Ascending aorta (tissue), 2 donors: Measurements from ENCODE around the gene RALGPS1. TPM values are rescaled to one million over a fixed set of nuclear protein-coding genes. Genes with fewer than 3 reads are reported as not detected.
A peak's percentile ranks its signal among the peaks of the same experiment; 100 is the strongest.

ENCODE experiments used
- DNase-seq, 2 donors: peaks; one replicate each; pipeline ENCODE4 v3.0.0-alpha.2; 2019; ENCODE audit warnings: low spot score in 2 of 2
- H3K27ac ChIP-seq, 2 donors: fragments of 200-600 bp; sonication (generic); one replicate each; pipeline ENCODE4 v1.5.1; 2016 to 2017; ENCODE audit warnings: mild to moderate bottlenecking in 1 of 2
- H3K27me3 ChIP-seq: fragments of 200-600 bp; sonication (generic); one replicate; pipeline ENCODE4 v1.5.1; 2017
- H3K36me3 ChIP-seq, 2 donors: fragments of 200-600 bp; sonication (generic); one replicate each; pipeline ENCODE4 v1.5.1; 2016
- H3K4me1 ChIP-seq, 2 donors: fragments of 200-600 bp; sonication (generic); one replicate each; pipeline ENCODE4 v1.5.1; 2016 to 2017; ENCODE audit warnings: mild to moderate bottlenecking in 1 of 2
- H3K4me3 ChIP-seq, 2 donors: fragments of 200-600 bp; sonication (generic); one replicate each; pipeline ENCODE4 v1.5.1; 2016 to 2017; ENCODE audit warnings: mild to moderate bottlenecking in 1 of 2
- H3K9me3 ChIP-seq, 2 donors: fragments of 200-600 bp; sonication (generic); one replicate each; pipeline ENCODE4 v1.5.1; 2016
- CTCF ChIP-seq, 3 experiments: fragments of 200-600 bp in 2 of 3; fragments of 450-650 bp in 1 of 3; sonication (generic) in 2 of 3; IDR thresholded peaks; one replicate each; pipeline ENCODE4 v1.5.1; 2016 to 2019; ENCODE audit warnings: antibody characterized with exemption in 3 of 3, mild to moderate bottlenecking in 1 of 3, moderate library complexity in 1 of 3
- intact Hi-C: fragments of 100-400 bp; cut with DNase I; formaldehyde crosslinking; loops from one replicate; pipeline ENCODE4 v1.15.1; 2023
- total RNA-seq: library from RNA; depleted of rRNA; stranded (reverse); fragments of >200 nt; gene quantifications from one replicate; pipeline ENCODE4 v1.1.0, GENCODE V29; 2016

RALGPS1 gene
- total RNA-seq, 1 donor from 2014 or later = 9.8 TPM

GRCh38 chr9:127203681-127204327 is 289.2 kb downstream of the RALGPS1 start:
- no peak for DNase-seq
- TF ChIP-seq CTCF (IDR thresholded peaks at IDR 0.05) = no peak
- intact Hi-C loops = no loop called here
- no peaks in the 10 kb centered on the region for H3K36me3 ChIP-seq
- no peak overlapping the region for H3K27ac ChIP-seq
- no peaks in the 10 kb centered on the region for H3K9me3 ChIP-seq
- H3K4me1 ChIP-seq = peaks cover 0 to 3% of the 10 kb centered on the region in 2 donors
- H3K4me3 ChIP-seq = no peak overlapping the region
- H3K27me3 ChIP-seq = no peaks in the 10 kb centered on the region

GRCh38 chr9:127204771-127205470 is 290.3 kb downstream of the RALGPS1 start:
- Histone ChIP-seq H3K36me3 (no peaks in the 10 kb centered on the region), H3K27ac (no peak overlapping the region), H3K4me3 (no peak overlapping the region), H3K4me1 (no peaks in the 10 kb centered on the region), H3K9me3 (no peaks in the 10 kb centered on the region), H3K27me3 (no peaks in the 10 kb centered on the region)
- intact Hi-C loops = no loop called here
- no peak for DNase-seq
- TF ChIP-seq CTCF (IDR thresholded peaks at IDR 0.05) = peak; percentile 5 to 36 (median 10)

GRCh38 chr9:127205952-127206351 is 291.4 kb downstream of the RALGPS1 start:
- no peak for DNase-seq
- Histone ChIP-seq H3K4me1 (no peaks in the 10 kb centered on the region), H3K27ac (no peak overlapping the region), H3K27me3 (no peaks in the 10 kb centered on the region), H3K36me3 (no peaks in the 10 kb centered on the region), H3K4me3 (no peak overlapping the region), H3K9me3 (no peaks in the 10 kb centered on the region)
- intact Hi-C loops = no loop called here
- TF ChIP-seq CTCF (IDR thresholded peaks at IDR 0.05) = no peak

GRCh38 chr9:127206666-127207065 is 292.1 kb downstream of the RALGPS1 start:
- no peaks in the 10 kb centered on the region for H3K36me3 ChIP-seq
- no peak for DNase-seq
- TF ChIP-seq CTCF (IDR thresholded peaks at IDR 0.05) = no peak
- no peak overlapping the region for H3K27ac ChIP-seq
- H3K4me3 ChIP-seq = no peak overlapping the region
- no peaks in the 10 kb centered on the region for H3K9me3 ChIP-seq
- no peaks in the 10 kb centered on the region for H3K27me3 ChIP-seq
- intact Hi-C loops = no loop called here
- no peaks in the 10 kb centered on the region for H3K4me1 ChIP-seq

GRCh38 chr9:127207734-127208410 is 293.3 kb downstream of the RALGPS1 start:
- Histone ChIP-seq H3K9me3 (no peaks in the 10 kb centered on the region), H3K27ac (no peak overlapping the region), H3K36me3 (no peaks in the 10 kb centered on the region), H3K4me3 (no peak overlapping the region), H3K4me1 (no peaks in the 10 kb centered on the region), H3K27me3 (no peaks in the 10 kb centered on the region)
- no peak for TF ChIP-seq CTCF (IDR thresholded peaks at IDR 0.05)
- DNase-seq = no peak
- intact Hi-C loops = no loop called here
